Hepatocyte (in vitro differentiated cells): ENCODE measurements around the gene AQP7.

Source experiments
- CTCF ChIP-seq: fragments of 200-600 bp; sonication (generic); IDR thresholded peaks from 2 replicates; pipeline ENCODE4 v1.5.1; 2016; ENCODE audit warnings: antibody characterized with exemption, mild to moderate bottlenecking; ENCODE audit not compliant: poor library complexity
- EZH2 ChIP-seq: fragments of 200-600 bp; sonication (generic); IDR thresholded peaks from 2 replicates; pipeline ENCODE4 v1.6.1; 2016; ENCODE audit warnings: antibody characterized with exemption, mild to moderate bottlenecking, borderline replicate concordance
- EZH2phosphoT487 ChIP-seq: fragments of 200-600 bp; sonication (generic); IDR thresholded peaks from one replicate; pipeline ENCODE4 v1.6.1; 2018; ENCODE audit warnings: antibody characterized with exemption, mild to moderate bottlenecking, low read depth, moderate library complexity; ENCODE audit not compliant: unreplicated experiment, severe bottlenecking

- TF ChIP-seq CTCF, result no peak
- no peak for TF ChIP-seq EZH2
- no peak for TF ChIP-seq EZH2phosphoT487
Observed at GRCh38 chr9:33449715-33450114, 47.3 kb upstream of the AQP7 start.
